K562 (cell line): Measurements from ENCODE around the gene GOLGA5.

Source experiments
- BRF2 ChIP-seq: IDR thresholded peaks from 3 replicates; pipeline ENCODE4 v1.6.1; 2011; ENCODE audit warnings: borderline replicate concordance, mild to moderate bottlenecking; ENCODE audit not compliant: insufficient read length, insufficient read depth
- CBFB ChIP-seq: sonication (generic); formaldehyde crosslinking; IDR thresholded peaks from 2 replicates; pipeline ENCODE4 v1.4.0; 2020; ENCODE audit warnings: mild to moderate bottlenecking, missing genetic modification reagents
- CREM ChIP-seq: IDR thresholded peaks from 2 replicates; pipeline ENCODE4 v1.6.1; 2014; ENCODE audit warnings: antibody characterized with exemption, low read depth
- MYBL2 ChIP-seq, 2 experiments: fragments of 450-650 bp in 1 of 2; sonication (generic) in 1 of 2; formaldehyde crosslinking in 1 of 2; IDR thresholded peaks; 2 replicates each; pipeline versions ENCODE4 v1.6.1 to v1.8.1; 2017 to 2022; ENCODE audit warnings: borderline replicate concordance in 1 of 2, inconsistent platforms in 1 of 2, low read depth in 1 of 2, mild to moderate bottlenecking in 1 of 2, missing genetic modification reagents in 1 of 2, moderate library complexity in 1 of 2
- NCOA2 ChIP-seq, 2 experiments: fragments of 450-650 bp; IDR thresholded peaks; 2 replicates each; pipeline ENCODE4 v1.6.1; 2018; ENCODE audit warnings: mild to moderate bottlenecking in 2 of 2, moderate library complexity in 1 of 2; ENCODE audit not compliant: partially characterized antibody in 2 of 2
- NRF1 ChIP-seq, 2 experiments: fragments of 450-650 bp; IDR thresholded peaks in 1 of 2; conservative IDR thresholded peaks in 1 of 2; 2 replicates each; pipeline ENCODE4 v1.6.1; 2014; ENCODE audit warnings: mild to moderate bottlenecking in 2 of 2
- PML ChIP-seq: IDR thresholded peaks from 2 replicates; pipeline ENCODE4 v1.6.1; 2012; ENCODE audit warnings: low read length, inconsistent platforms
- POLR2H ChIP-seq: IDR thresholded peaks from 2 replicates; pipeline ENCODE4 v1.6.1; 2016; ENCODE audit warnings: missing genetic modification characterization, low read depth, mild to moderate bottlenecking, control low read depth, missing compliant biosample characterization, moderate library complexity
- TAL1 ChIP-seq: fragments of 450-650 bp; IDR thresholded peaks from 2 replicates; pipeline ENCODE4 v1.6.1; 2016; ENCODE audit warnings: mild to moderate bottlenecking
- TBL1XR1 ChIP-seq, 2 experiments: IDR thresholded peaks; 2 replicates each; pipeline ENCODE4 v1.6.1; 2012; ENCODE audit warnings: improper control_type of control experiment in 2 of 2, low read length in 2 of 2, mild to moderate bottlenecking in 1 of 2
- ZNF121 ChIP-seq: sonication (generic); formaldehyde crosslinking; conservative IDR thresholded peaks from 2 replicates; pipeline ENCODE4 v1.8.0; 2022; ENCODE audit warnings: missing genetic modification reagents
- TF ChIP-seq, protein P1 (sequence below), 3 experiments: IDR thresholded peaks in 2 of 3; conservative IDR thresholded peaks in 1 of 3; 2 replicates each; pipeline ENCODE4 v1.5.1; 2011 to 2012; ENCODE audit warnings: low read length in 3 of 3, mild to moderate bottlenecking in 3 of 3, control low read depth in 2 of 3, improper control_type of control experiment in 1 of 3, inconsistent platforms in 1 of 3, low read depth in 1 of 3, mixed read lengths in 1 of 3, moderate library complexity in 1 of 3; ENCODE audit not compliant: insufficient read depth in 2 of 3
- TF ChIP-seq, protein P2 (sequence below): fragments of 250-450 bp; sonication (Bioruptor Pico); IDR thresholded peaks from 2 replicates; pipeline ENCODE4 v1.8.0; 2021; ENCODE audit warnings: borderline replicate concordance, mild to moderate bottlenecking, moderate library complexity; ENCODE audit not compliant: poor library complexity, severe bottlenecking

DNA sequence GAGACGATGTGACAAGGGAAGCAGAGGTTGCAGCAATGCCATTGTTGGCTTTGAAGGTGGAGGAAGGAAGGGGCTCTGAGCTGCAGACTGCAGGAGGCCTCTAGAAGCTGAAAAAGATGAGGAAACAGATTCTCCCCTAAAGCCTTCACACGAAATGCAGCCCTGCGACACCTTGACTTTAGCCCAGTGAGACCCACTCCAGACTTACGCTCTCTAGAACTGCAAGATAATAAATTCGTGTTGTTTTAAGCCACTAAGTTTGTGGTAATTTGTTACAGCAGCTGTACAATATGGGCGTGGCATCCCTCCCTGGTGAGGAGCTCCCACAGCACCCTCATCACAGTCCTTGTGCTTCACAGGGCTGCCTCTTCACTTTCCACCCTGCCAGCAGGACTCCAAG lies 53.2 kb downstream of the GOLGA5 start:
- no peak for TF ChIP-seq NRF1 (conservative IDR thresholded peaks at IDR 0.05 in 1 of 2, IDR thresholded peaks at IDR 0.05 in 1 of 2)
- TF ChIP-seq, protein P1, sequence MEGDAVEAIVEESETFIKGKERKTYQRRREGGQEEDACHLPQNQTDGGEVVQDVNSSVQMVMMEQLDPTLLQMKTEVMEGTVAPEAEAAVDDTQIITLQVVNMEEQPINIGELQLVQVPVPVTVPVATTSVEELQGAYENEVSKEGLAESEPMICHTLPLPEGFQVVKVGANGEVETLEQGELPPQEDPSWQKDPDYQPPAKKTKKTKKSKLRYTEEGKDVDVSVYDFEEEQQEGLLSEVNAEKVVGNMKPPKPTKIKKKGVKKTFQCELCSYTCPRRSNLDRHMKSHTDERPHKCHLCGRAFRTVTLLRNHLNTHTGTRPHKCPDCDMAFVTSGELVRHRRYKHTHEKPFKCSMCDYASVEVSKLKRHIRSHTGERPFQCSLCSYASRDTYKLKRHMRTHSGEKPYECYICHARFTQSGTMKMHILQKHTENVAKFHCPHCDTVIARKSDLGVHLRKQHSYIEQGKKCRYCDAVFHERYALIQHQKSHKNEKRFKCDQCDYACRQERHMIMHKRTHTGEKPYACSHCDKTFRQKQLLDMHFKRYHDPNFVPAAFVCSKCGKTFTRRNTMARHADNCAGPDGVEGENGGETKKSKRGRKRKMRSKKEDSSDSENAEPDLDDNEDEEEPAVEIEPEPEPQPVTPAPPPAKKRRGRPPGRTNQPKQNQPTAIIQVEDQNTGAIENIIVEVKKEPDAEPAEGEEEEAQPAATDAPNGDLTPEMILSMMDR (IDR thresholded peaks at IDR 0.05 in 2 of 3, conservative IDR thresholded peaks at IDR 0.05 in 1 of 3; ENCODE audit: insufficient read depth in 2 of 3, low read depth in 1 of 3, low read length in 3 of 3), result no peak
- no peak for TF ChIP-seq BRF2
- no peak for TF ChIP-seq CBFB (CRISPR knock-in tag)
- no peak for TF ChIP-seq POLR2H (tag)
- TF ChIP-seq MYBL2 (IDR thresholded peaks at IDR 0.05; ENCODE audit: low read depth), result no peak
- no peak for TF ChIP-seq MYBL2 (CRISPR knock-in tag; IDR thresholded peaks at IDR 0.05; ENCODE audit: borderline replicate concordance)
- TF ChIP-seq PML, result no peak
- TF ChIP-seq TBL1XR1 (IDR thresholded peaks at IDR 0.05; ENCODE audit: low read length in 2 of 2), result no peak
- TF ChIP-seq ZNF121 (CRISPR knock-in tag), result no peak
- no peak for TF ChIP-seq NCOA2 (IDR thresholded peaks at IDR 0.05; ENCODE audit: partially characterized antibody in 2 of 2)
- no peak for TF ChIP-seq TAL1
- TF ChIP-seq CREM, result no peak
- TF ChIP-seq, protein P2, sequence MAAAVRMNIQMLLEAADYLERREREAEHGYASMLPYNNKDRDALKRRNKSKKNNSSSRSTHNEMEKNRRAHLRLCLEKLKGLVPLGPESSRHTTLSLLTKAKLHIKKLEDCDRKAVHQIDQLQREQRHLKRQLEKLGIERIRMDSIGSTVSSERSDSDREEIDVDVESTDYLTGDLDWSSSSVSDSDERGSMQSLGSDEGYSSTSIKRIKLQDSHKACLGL (CRISPR knock-in tag), result no peak
